ENCODE measurements around the gene MRM1. TPM values are rescaled to one million over a fixed set of nuclear protein-coding genes. Genes with fewer than 3 reads are reported as not detected.

The MRM1 gene
- total RNA-seq, 4 donors from 2014 or later = 8.8 to 13.9 (median 10.8) TPM

GRCh38 chr17:36608794-36609497 is 7.6 kb downstream of the MRM1 start:
- Histone ChIP-seq H3K4me3 (no peak overlapping the region), H3K4me1 (peaks cover 3 to 8% of the 10 kb centered on the region in 2 donors), H3K27me3 (no peaks in the 10 kb centered on the region), H3K9me3 (no peaks in the 10 kb centered on the region), H3K27ac (peak overlapping the region in 1 of 4 donors; percentile 43), H3K36me3 (peaks cover 0 to 8% of the 10 kb centered on the region in 2 donors)
- TF ChIP-seq POLR2A (IDR thresholded peaks at IDR 0.05) (no peak), CTCF (IDR thresholded peaks at IDR 0.05 in 4 of 5, conservative IDR thresholded peaks at IDR 0.05 in 1 of 5) (peak in 4 of 5 experiments; percentile 16 to 49 (median 30))
- DNase-seq = peak in 1 of 2 donors; percentile 45
- in situ Hi-C loops (cut with MboI; ENCODE audit: low sequenced_read_pairs in 4 of 4) = loop anchor here in 1 of 4 donors (25.0 kb wide), 1 partner anchor 353 kb away; no protein-coding TSS in a partner anchor
- intact Hi-C loops (cut with DNase I; ENCODE audit: low total_unique reads) = loop anchor here (10.0 kb wide), 1 partner anchor 96 kb away; no protein-coding TSS in a partner anchor
- ATAC-seq = peak; percentile 45 to 78

DNA sequence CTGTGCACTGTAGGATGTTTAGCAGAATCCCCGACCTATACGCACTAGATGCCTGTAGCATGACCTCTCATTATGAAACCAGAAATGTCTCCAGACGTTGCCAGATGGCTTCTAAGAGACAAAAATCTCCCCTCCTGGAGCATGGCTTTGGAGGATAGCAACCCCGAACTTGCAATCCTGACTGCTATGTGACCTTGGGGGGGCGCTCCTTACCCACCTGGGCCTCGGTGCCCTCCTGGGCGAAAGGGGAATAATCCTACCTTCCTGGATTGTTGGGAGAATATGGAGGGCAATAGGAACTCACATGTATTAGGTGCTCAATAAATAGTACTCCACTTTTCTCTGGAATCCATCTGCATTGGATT is 8.1 kb downstream of the MRM1 start:
- DNase-seq = no peak
- no peaks in the 10 kb centered on the region for H3K9me3 ChIP-seq
- intact Hi-C loops (cut with DNase I; ENCODE audit: low total_unique reads) = loop anchor here (10.0 kb wide), 1 partner anchor 95 kb away; no protein-coding TSS in a partner anchor
- H3K27me3 ChIP-seq = no peaks in the 10 kb centered on the region
- peaks cover 0 to 8% of the 10 kb centered on the region in 2 donors for H3K36me3 ChIP-seq
- TF ChIP-seq CTCF (IDR thresholded peaks at IDR 0.05 in 4 of 5, conservative IDR thresholded peaks at IDR 0.05 in 1 of 5) = no peak
- no peak for TF ChIP-seq POLR2A (IDR thresholded peaks at IDR 0.05)
- in situ Hi-C loops (cut with MboI; ENCODE audit: low sequenced_read_pairs in 4 of 4) = loop anchor here in 1 of 4 donors (25.0 kb wide), 1 partner anchor 353 kb away; no protein-coding TSS in a partner anchor
- H3K4me3 ChIP-seq = no peak overlapping the region
- peaks cover 9 to 13% of the 10 kb centered on the region in 2 donors for H3K4me1 ChIP-seq
- ATAC-seq = no peak
- H3K27ac ChIP-seq = no peak overlapping the region

DNA sequence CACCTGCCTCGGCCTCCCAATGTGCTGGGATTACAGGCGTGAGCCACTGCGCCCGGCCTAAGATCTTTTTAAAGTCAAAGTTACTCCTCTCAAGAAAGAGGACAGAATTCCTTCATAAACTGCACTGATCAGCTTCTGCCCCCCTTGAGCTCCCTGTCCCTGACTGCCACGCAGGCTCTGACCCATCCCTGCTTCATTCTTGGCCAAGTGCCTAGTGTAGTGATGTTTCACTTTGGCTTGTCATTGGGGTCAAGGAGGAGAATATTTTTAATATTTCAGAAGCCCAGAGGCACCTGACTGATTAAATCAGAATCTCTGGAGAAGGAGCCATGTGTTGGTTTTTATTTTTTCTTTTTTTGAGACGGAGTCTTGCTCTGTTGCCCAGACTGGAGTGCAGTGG is 9.1 kb downstream of the MRM1 start:
- in situ Hi-C loops (cut with MboI; ENCODE audit: low sequenced_read_pairs in 4 of 4) (loop anchor here in 2 of 4 donors (10.0 to 25.0 kb wide), 2 partner anchors 352 to 434 kb away; no protein-coding TSS in a partner anchor), intact Hi-C loops (cut with DNase I; ENCODE audit: low total_unique reads) (no loop called here)
- no peak for TF ChIP-seq POLR2A (IDR thresholded peaks at IDR 0.05)
- TF ChIP-seq CTCF (IDR thresholded peaks at IDR 0.05 in 4 of 5, conservative IDR thresholded peaks at IDR 0.05 in 1 of 5) = no peak
- Histone ChIP-seq H3K4me1 (peaks cover 18 to 23% of the 10 kb centered on the region in 2 donors), H3K27me3 (no peaks in the 10 kb centered on the region), H3K9me3 (no peaks in the 10 kb centered on the region), H3K27ac (no peak overlapping the region), H3K36me3 (peaks cover 0 to 8% of the 10 kb centered on the region in 2 donors), H3K4me3 (no peak overlapping the region)
- ATAC-seq (no peak), DNase-seq (no peak)

DNA sequence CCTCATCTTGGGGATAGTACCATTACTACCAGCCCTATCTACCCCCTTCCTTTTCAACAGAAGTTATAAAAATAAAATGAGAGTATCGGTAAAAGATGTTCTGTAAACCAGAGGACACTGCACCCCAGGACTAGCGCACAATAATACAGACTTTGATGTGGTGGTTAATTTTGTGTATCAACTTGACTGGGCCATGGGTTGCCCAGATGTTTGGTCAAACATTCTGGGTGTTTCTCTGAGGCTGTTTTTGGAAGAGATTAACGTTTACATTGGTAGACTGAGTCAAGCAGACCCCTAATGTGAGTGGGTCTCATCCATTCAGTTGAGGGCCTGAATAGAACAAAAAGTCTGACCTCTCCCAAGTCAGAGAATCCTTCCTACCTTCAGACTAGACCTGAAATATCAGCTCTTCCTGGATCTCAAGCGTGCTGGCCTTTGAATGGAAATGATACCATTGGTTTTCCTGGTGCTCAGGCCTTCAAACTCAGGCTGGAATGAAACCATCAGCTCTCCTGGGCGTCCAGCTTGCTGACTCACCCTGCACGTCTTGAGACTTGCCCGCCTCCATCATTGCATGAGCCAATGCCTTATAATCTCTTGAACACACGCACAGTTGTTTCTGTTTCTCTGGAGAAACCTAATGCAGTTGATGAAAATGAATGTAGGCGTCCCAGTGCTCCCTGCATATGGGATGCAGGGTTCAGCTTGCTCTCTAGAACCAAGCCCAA is 10.1 kb downstream of the MRM1 start:
- Histone ChIP-seq H3K9me3 (no peaks in the 10 kb centered on the region), H3K4me3 (no peak overlapping the region), H3K4me1 (peaks cover 19 to 24% of the 10 kb centered on the region in 2 donors), H3K27me3 (no peaks in the 10 kb centered on the region), H3K27ac (no peak overlapping the region), H3K36me3 (peaks cover 0 to 8% of the 10 kb centered on the region in 2 donors)
- ATAC-seq (no peak), DNase-seq (no peak)
- TF ChIP-seq POLR2A (IDR thresholded peaks at IDR 0.05) (no peak), CTCF (IDR thresholded peaks at IDR 0.05 in 4 of 5, conservative IDR thresholded peaks at IDR 0.05 in 1 of 5) (no peak)
- intact Hi-C loops (cut with DNase I; ENCODE audit: low total_unique reads) (no loop called here), in situ Hi-C loops (cut with MboI; ENCODE audit: low sequenced_read_pairs in 4 of 4) (loop anchor here in 2 of 4 donors (10.0 to 25.0 kb wide), 2 partner anchors 351 to 433 kb away; no protein-coding TSS in a partner anchor)

Measured in gastrocnemius medialis (tissue), 4 donors.